Measurements from ENCODE around the gene ELOVL7.
"Not testable (repeated sequence)": the region's sequence is repeated elsewhere in the genome, so short reads cannot be mapped to it uniquely, and the experiment has no call there.

Gene ELOVL7

GRCh38 chr5:60794691-60795090, 49.4 kb downstream of the ELOVL7 start:
- TF ChIP-seq POLR2A (IDR thresholded peaks at IDR 0.05; ENCODE audit: low read length) (no peak), GATA1 (IDR thresholded peaks at IDR 0.05; ENCODE audit: low read depth, low read length) (no peak)
- no peak for DNase-seq

GRCh38 chr5:60792438-60792837, 51.6 kb downstream of the ELOVL7 start:
- TF ChIP-seq GATA1 (IDR thresholded peaks at IDR 0.05; ENCODE audit: low read depth, low read length) (no peak), POLR2A (IDR thresholded peaks at IDR 0.05; ENCODE audit: low read length) (no peak)
- no peak for DNase-seq

GRCh38 chr5:60789551-60789950, 54.5 kb downstream of the ELOVL7 start:
- no peak for TF ChIP-seq POLR2A (IDR thresholded peaks at IDR 0.05; ENCODE audit: low read length)
- no peak for TF ChIP-seq GATA1 (IDR thresholded peaks at IDR 0.05; ENCODE audit: low read depth, low read length)
- no peak for DNase-seq

- no peak for DNase-seq
- TF ChIP-seq GATA1 (IDR thresholded peaks at IDR 0.05; ENCODE audit: low read depth, low read length) (no peak), POLR2A (IDR thresholded peaks at IDR 0.05; ENCODE audit: low read length) (no peak)
These were observed 55.1 kb downstream of the ELOVL7 start for GRCh38 chr5:60788863-60789513.

GRCh38 chr5:60779466-60779865, 64.6 kb downstream of the ELOVL7 start:
- no peak for DNase-seq
- TF ChIP-seq GATA1 (IDR thresholded peaks at IDR 0.05; ENCODE audit: low read depth, low read length) (no peak), POLR2A (IDR thresholded peaks at IDR 0.05; ENCODE audit: low read length) (no peak)

GRCh38 chr5:60776343-60776742, 67.7 kb downstream of the ELOVL7 start:
- DNase-seq, result no peak
- TF ChIP-seq GATA1 (IDR thresholded peaks at IDR 0.05; ENCODE audit: low read depth, low read length) (no peak), POLR2A (IDR thresholded peaks at IDR 0.05; ENCODE audit: low read length) (no peak)

- no peak for DNase-seq
- TF ChIP-seq GATA1 (IDR thresholded peaks at IDR 0.05; ENCODE audit: low read depth, low read length) (no peak), POLR2A (IDR thresholded peaks at IDR 0.05; ENCODE audit: low read length) (no peak)
These were observed 78.9 kb downstream of the ELOVL7 start for GRCh38 chr5:60765019-60765709.

- TF ChIP-seq POLR2A (IDR thresholded peaks at IDR 0.05; ENCODE audit: low read length) (no peak), GATA1 (IDR thresholded peaks at IDR 0.05; ENCODE audit: low read depth, low read length) (no peak)
- DNase-seq, result no peak
These were observed 81.0 kb downstream of the ELOVL7 start for GRCh38 chr5:60763061-60763460.

GRCh38 chr5:60754495-60754894, 89.6 kb downstream of the ELOVL7 start:
- TF ChIP-seq POLR2A (IDR thresholded peaks at IDR 0.05; ENCODE audit: low read length) (no peak), GATA1 (IDR thresholded peaks at IDR 0.05; ENCODE audit: low read depth, low read length) (no peak)
- no peak for DNase-seq

- TF ChIP-seq POLR2A (IDR thresholded peaks at IDR 0.05; ENCODE audit: low read length), result no peak
- TF ChIP-seq GATA1 (IDR thresholded peaks at IDR 0.05; ENCODE audit: low read depth, low read length), result no peak
- no peak for DNase-seq
These were observed 99.4 kb downstream of the ELOVL7 start for GRCh38 chr5:60744682-60745081.

GRCh38 chr5:60743511-60744314, 100.4 kb downstream of the ELOVL7 start:
- TF ChIP-seq POLR2A (IDR thresholded peaks at IDR 0.05; ENCODE audit: low read length), result no peak
- DNase-seq, result no peak

- no peak for DNase-seq
- TF ChIP-seq POLR2A (IDR thresholded peaks at IDR 0.05; ENCODE audit: low read length), result no peak
- TF ChIP-seq GATA1 (IDR thresholded peaks at IDR 0.05; ENCODE audit: low read depth, low read length), result no peak
These were observed 103.7 kb downstream of the ELOVL7 start for GRCh38 chr5:60740322-60740721.

GRCh38 chr5:60738933-60739332, 105.1 kb downstream of the ELOVL7 start:
- DNase-seq, result no peak
- TF ChIP-seq POLR2A (IDR thresholded peaks at IDR 0.05; ENCODE audit: low read length) (no peak), GATA1 (IDR thresholded peaks at IDR 0.05; ENCODE audit: low read depth, low read length) (no peak)

- TF ChIP-seq POLR2A (IDR thresholded peaks at IDR 0.05; ENCODE audit: low read length), result no peak
- no peak for TF ChIP-seq GATA1 (IDR thresholded peaks at IDR 0.05; ENCODE audit: low read depth, low read length)
- DNase-seq, result no peak
These were observed 105.6 kb downstream of the ELOVL7 start for GRCh38 chr5:60738461-60738860.

GRCh38 chr5:60730858-60731257, 113.2 kb downstream of the ELOVL7 start:
- DNase-seq, result not testable (repeated sequence)

Data from erythroblast (primary cell).